ENCODE data around the gene ATP7B. TPM values are rescaled to one million over a fixed set of nuclear protein-coding genes. Genes with fewer than 3 reads are reported as not detected.

ATP7B gene
- polyA plus RNA-seq, 3 donors: 0.39 to 0.44 TPM; not detected in 1

DNA sequence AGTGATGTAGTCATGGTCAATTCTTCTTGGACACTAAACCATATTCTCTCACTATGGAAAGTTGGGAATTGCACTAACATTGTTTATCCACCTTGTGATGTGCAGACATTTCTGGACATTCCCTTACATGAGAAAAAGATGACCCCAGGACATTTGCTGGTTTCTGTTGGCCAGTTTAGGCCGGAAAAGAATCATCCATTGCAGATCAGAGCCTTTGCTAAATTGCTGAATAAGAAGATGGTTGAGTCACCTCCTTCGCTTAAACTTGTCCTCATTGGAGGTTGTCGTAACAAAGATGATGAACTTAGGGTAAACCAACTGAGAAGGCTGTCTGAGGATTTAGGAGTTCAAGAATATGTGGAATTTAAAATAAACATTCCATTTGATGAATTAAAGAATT, 13.2 kb upstream of the ATP7B start, which contains the start of gene UTP14C:
TSS of gene UTP14C (plus strand) at position 211 of the 400 bp plus-strand sequence. CDS start 4,114 bp downstream, outside the sequence.
- H3K36me3 ChIP-seq (replicated peaks in 1 of 2; ENCODE audit: control insufficient read depth in 1 of 2, insufficient read depth in 2 of 2, low read length in 2 of 2): peaks cover 46 to 92% of the 10 kb centered on the region in 2 donors
- intact Hi-C loops (cut with micrococcal nuclease): no loop called here
- no peak within 1 kb of the TSS for H3K4me3 Mint-ChIP-seq

DNA sequence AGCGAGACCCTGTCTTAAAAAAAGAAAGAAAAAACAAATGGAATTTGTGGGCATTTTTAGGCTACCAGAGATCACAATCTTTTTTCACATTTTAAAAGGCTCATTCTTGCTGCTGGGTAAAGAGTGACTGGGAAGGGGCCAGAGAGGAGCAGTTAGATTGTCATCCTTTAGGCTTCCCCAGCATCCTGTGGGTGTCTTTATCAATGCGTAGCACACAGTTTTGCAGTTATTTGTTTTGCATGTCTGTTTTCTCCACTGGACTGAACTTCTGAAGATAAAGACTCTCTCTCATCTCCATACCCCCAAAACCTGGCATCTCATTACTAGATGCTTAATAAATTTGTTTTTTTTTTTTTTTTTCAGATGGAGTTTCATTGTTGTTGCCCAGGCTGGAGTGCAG, 11.1 kb upstream of the ATP7B start:
- intact Hi-C loops (cut with micrococcal nuclease): no loop called here
- Histone ChIP-seq H3K27ac (ENCODE audit: low read depth in 1 of 2, low read length in 2 of 2) (no peak overlapping the region), H3K27me3 (ENCODE audit: control insufficient read depth in 2 of 2, insufficient read depth in 2 of 2, low read length in 2 of 2) (no peaks in the 10 kb centered on the region), H3K36me3 (replicated peaks in 1 of 2; ENCODE audit: control insufficient read depth in 1 of 2, insufficient read depth in 2 of 2, low read length in 2 of 2) (peaks cover 43 to 93% of the 10 kb centered on the region in 2 donors), H3K79me2 (ENCODE audit: insufficient read depth, low read length) (peaks cover 4% of the 10 kb centered on the region), H3K4me1 (ENCODE audit: control insufficient read depth in 1 of 2, insufficient read depth in 2 of 2, low read length in 2 of 2) (no peaks in the 10 kb centered on the region), H3K9ac (ENCODE audit: insufficient read depth, low read length, poor library complexity, severe bottlenecking) (no peak overlapping the region), H3K4me2 (replicated peaks; ENCODE audit: extremely low read depth, low read length, poor library complexity, severe bottlenecking) (no peak overlapping the region), H4K20me1 (ENCODE audit: insufficient read depth, low read length) (peaks cover 13% of the 10 kb centered on the region), H2AFZ (ENCODE audit: insufficient read depth, low read depth, low read length, poor library complexity, severe bottlenecking) (no peak overlapping the region), H3K9me3 (replicated peaks in 1 of 2; ENCODE audit: control insufficient read depth in 1 of 2, insufficient read depth in 1 of 2, low read length in 2 of 2) (no peaks in the 10 kb centered on the region), H3K4me3 (replicated peaks in 1 of 3; ENCODE audit: low read depth in 2 of 3, low read length in 3 of 3) (no peak overlapping the region)
- DNase-seq: no peak
- Mint-ChIP-seq H3K4me1 (peaks cover 3% of the 10 kb centered on the region), H3K27ac (no peak overlapping the region), H3K36me3 (peaks cover 73 to 82% of the 10 kb centered on the region in 2 donors), H3K27me3 (ENCODE audit: low read depth in 3 of 3) (peaks cover 0 to 3% (median 0%) of the 10 kb centered on the region in 3 donors), H3K4me3 (no peak overlapping the region), H3K9me3 (peaks cover 0 to 11% (median 2%) of the 10 kb centered on the region in 7 donors)
- TF ChIP-seq, protein P1, sequence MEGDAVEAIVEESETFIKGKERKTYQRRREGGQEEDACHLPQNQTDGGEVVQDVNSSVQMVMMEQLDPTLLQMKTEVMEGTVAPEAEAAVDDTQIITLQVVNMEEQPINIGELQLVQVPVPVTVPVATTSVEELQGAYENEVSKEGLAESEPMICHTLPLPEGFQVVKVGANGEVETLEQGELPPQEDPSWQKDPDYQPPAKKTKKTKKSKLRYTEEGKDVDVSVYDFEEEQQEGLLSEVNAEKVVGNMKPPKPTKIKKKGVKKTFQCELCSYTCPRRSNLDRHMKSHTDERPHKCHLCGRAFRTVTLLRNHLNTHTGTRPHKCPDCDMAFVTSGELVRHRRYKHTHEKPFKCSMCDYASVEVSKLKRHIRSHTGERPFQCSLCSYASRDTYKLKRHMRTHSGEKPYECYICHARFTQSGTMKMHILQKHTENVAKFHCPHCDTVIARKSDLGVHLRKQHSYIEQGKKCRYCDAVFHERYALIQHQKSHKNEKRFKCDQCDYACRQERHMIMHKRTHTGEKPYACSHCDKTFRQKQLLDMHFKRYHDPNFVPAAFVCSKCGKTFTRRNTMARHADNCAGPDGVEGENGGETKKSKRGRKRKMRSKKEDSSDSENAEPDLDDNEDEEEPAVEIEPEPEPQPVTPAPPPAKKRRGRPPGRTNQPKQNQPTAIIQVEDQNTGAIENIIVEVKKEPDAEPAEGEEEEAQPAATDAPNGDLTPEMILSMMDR (IDR thresholded peaks at IDR 0.05): no peak
- no CpG with 5 or more reads among the region's 2 CpGs for WGBS (ENCODE audit: insufficient coverage)

More for the DNA sequence above, 13.2 kb upstream of the ATP7B start, which contains the start of gene UTP14C:
- no peak within 1 kb of the TSS for H3K4me3 ChIP-seq (replicated peaks in 1 of 3; ENCODE audit: low read depth in 2 of 3, low read length in 3 of 3)
- Mint-ChIP-seq H3K27ac (no peak within 1 kb of the TSS), H3K36me3 (peaks cover 75 to 82% of the 10 kb centered on the region in 2 donors), H3K9me3 (peaks cover 3 to 15% (median 9%) of the 10 kb centered on the region in 7 donors), H3K27me3 (ENCODE audit: low read depth in 3 of 3) (peaks cover 0 to 3% (median 0%) of the 10 kb centered on the region in 3 donors), H3K4me1 (no peaks in the 10 kb centered on the region)
- H3K4me2 ChIP-seq (replicated peaks; ENCODE audit: extremely low read depth, low read length, poor library complexity, severe bottlenecking): no peak within 1 kb of the TSS
- no peak within 1 kb of the TSS for H3K9ac ChIP-seq (ENCODE audit: insufficient read depth, low read length, poor library complexity, severe bottlenecking)
- no peak within 1 kb of the TSS for H2AFZ ChIP-seq (ENCODE audit: insufficient read depth, low read depth, low read length, poor library complexity, severe bottlenecking)
- H3K4me1 ChIP-seq (ENCODE audit: control insufficient read depth in 1 of 2, insufficient read depth in 2 of 2, low read length in 2 of 2): no peaks in the 10 kb centered on the region
- peaks cover 7% of the 10 kb centered on the region for H4K20me1 ChIP-seq (ENCODE audit: insufficient read depth, low read length)
- H3K27ac ChIP-seq (ENCODE audit: low read depth in 1 of 2, low read length in 2 of 2): no peak within 1 kb of the TSS
- no peaks in the 10 kb centered on the region for H3K9me3 ChIP-seq (replicated peaks in 1 of 2; ENCODE audit: control insufficient read depth in 1 of 2, insufficient read depth in 1 of 2, low read length in 2 of 2)
- TF ChIP-seq, protein P1 (IDR thresholded peaks at IDR 0.05): no peak
- no peak for DNase-seq
- no peaks in the 10 kb centered on the region for H3K27me3 ChIP-seq (ENCODE audit: control insufficient read depth in 2 of 2, insufficient read depth in 2 of 2, low read length in 2 of 2)
- H3K79me2 ChIP-seq (ENCODE audit: insufficient read depth, low read length): no peaks in the 10 kb centered on the region
- WGBS (ENCODE audit: insufficient coverage): 100% methylated on average over 2 of the region's 3 CpGs
